Astrocyte of the cerebellum (primary cell): Measurements from ENCODE around the gene RFNG.

Experiments
- DNase-seq: peaks from one replicate; pipeline ENCODE4 v3.0.0-alpha.2; 2011; ENCODE audit warnings: low read depth
- H3K4me3 ChIP-seq: 2 replicates; pipeline ENCODE4 v1.5.1; 2011; ENCODE audit warnings: mild to moderate bottlenecking, low read depth, low read length, moderate library complexity
- CTCF ChIP-seq: IDR thresholded peaks from 2 replicates; pipeline ENCODE4 v1.5.1; 2012; ENCODE audit warnings: low read length, low read depth, moderate library complexity, mild to moderate bottlenecking; ENCODE audit errors: missing control alignments
- in situ Hi-C: cut with HindIII; loops from 2 replicates; pipeline ENCODE4 v1.10.0; 2017; ENCODE audit warnings: low sequenced_read_pairs

Gene RFNG

GRCh38 chr17:82061047-82061925 lies 9.7 kb upstream of the RFNG start:
- H3K4me3 ChIP-seq = no peak overlapping the region
- no peak for TF ChIP-seq CTCF
- in situ Hi-C loops = no loop called here
- DNase-seq = no peak

DNA sequence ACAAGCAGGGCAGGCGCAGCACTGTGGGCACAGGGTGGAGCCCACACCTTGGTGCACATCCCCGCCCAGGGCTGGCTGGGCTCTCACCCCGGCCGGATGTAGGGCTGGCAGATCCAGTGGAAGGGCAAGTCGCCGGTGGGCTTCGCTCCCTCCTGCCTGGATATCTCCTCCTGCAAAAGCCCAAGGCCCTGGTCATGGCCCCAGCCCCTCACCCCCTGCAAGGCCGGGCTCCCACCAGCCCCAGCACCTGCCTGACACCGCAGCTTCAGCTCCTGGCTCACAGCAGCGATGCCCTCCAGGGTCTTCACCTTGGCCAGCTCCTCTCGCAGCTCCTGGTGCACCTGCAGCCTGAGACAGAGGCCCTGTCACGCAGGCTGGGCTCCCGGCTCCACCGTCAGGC lies 9.0 kb upstream of the RFNG start:
- no peak for DNase-seq
- H3K4me3 ChIP-seq = no peak overlapping the region
- no peak for TF ChIP-seq CTCF
- in situ Hi-C loops = no loop called here

- in situ Hi-C loops = no loop called here
- no peak for DNase-seq
- TF ChIP-seq CTCF = no peak
- H3K4me3 ChIP-seq = no peak overlapping the region
Observed at GRCh38 chr17:82060001-82060380, 8.4 kb upstream of the RFNG start.

DNA sequence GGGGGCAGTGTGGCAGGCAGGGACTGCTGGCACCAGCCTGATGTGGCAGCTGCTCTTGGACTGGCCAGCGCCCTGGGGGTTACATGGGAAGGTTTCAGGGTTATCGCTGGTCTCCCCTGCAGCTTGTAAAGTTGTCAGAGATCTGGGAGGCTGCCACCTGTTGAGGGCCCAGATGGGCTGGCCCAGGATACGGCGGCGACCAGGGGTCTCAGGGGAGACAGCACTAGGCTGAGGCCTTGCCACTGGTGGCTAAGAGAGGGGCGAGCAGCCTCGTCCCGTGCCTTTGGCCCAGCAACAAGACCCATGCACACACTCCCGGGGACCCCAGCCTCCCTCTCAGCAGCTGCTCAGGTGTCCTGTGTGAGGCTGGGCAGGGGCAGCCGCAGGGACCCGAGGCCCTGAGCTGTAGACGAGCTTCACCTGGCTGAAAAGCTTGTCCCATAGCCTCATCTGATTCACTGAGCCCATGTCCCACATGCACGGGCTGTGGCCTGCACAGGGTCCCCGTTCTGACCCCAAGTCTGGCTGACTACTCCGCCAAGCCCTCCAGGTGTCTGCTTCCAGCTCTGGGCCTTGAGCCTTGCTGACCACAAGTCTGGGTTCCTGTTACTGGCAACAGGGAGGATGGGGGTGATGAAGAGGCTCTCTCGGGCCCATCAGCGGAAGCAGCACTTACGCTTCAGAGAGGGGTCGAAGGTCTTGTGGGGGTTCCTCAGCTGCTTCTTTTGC lies 7.8 kb upstream of the RFNG start:
- in situ Hi-C loops = no loop called here
- no peak overlapping the region for H3K4me3 ChIP-seq
- no peak for DNase-seq
- no peak for TF ChIP-seq CTCF

DNA sequence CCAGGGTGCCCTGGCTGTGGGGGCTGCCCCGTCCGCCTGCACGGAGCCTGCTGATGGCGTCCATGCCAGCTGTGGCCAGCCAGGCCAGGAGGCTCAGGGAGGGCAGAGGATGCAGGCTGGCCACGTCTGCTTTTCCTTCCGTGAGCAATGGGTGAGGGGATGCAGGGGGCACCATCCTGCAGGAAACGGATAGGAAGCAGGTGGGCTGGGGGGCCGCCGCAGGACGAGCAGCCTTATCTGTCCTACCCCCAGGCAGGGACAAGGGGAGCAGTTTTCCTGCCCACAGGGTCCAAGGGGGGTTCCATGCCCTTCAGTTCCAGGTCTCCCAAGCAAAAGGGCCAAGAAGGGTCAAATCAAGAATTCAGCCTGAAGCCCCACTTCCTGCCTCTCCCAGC lies 7.2 kb upstream of the RFNG start:
- no peak for DNase-seq
- in situ Hi-C loops = no loop called here
- no peak for TF ChIP-seq CTCF

DNA sequence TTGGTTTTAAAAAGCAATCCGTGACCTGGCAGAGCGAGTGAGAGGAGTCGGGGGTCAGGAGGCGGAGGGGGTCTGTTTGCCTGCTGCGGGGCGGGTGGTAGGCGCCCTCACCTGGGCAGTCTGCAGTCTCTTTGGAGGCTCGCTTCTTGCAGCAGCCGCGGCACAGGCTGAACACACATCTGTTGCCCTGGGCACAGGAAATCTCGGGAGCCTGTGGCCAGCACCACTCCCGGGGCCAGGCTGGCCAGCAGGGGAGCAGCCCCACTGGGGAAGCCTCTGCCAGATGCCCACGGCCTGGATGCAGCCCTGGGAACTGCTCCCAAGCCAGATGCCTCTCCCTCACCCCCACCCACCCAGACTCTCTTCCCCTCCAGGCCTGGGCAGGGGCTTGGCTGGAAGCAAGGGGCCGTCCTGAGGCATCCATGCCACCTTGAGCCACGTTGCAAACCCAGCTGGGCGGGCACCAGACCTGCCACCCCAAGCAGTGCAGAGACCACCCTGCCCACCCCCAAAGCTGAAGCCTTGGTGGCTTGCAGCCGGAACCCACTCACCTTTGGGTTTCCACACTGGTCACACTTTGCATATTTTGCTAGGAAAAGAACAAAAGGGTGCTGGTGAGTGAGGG lies 6.7 kb upstream of the RFNG start:
- no peak overlapping the region for H3K4me3 ChIP-seq
- DNase-seq = no peak
- in situ Hi-C loops = no loop called here
- no peak for TF ChIP-seq CTCF

More for the DNA sequence above, 7.2 kb upstream of the RFNG start:
- H3K4me3 ChIP-seq = no peak overlapping the region
